ENCODE results near the gene VPS72.

- TF ChIP-seq CTCF (IDR thresholded peaks at IDR 0.05), result no peak
- no peak for TF ChIP-seq POLR2A (IDR thresholded peaks at IDR 0.05)
Observed at GRCh38 chr1:151184211-151184610, 5.8 kb downstream of the VPS72 start.

All from esophagus squamous epithelium (tissue), 4 donors.